Activated T-helper 17 cell treated with anti-CD3 and anti-CD28 coated beads, Interleukin-2, amount 50 U/mL, for 72 hours (primary cell): ENCODE results near the gene SCNN1B. TPM values are rescaled to one million over a fixed set of nuclear protein-coding genes. Genes with fewer than 3 reads are reported as not detected.

Source experiments
- ATAC-seq: fragments of 150-1000 bp; cut with Tn5 transposase; replicated peaks from 2 replicates; pipeline ENCODE4 v1.10.0; 2021; ENCODE audit warnings: mild to moderate bottlenecking, moderate library complexity
- H3K27ac Mint-ChIP-seq: one replicate; pipeline ENCODE4 v1.8.0; 2022; ENCODE audit warnings: mixed read lengths
- H3K27me3 Mint-ChIP-seq: one replicate; pipeline ENCODE4 v1.8.0; 2022; ENCODE audit warnings: mixed read lengths
- H3K36me3 Mint-ChIP-seq: one replicate; pipeline ENCODE4 v1.8.0; 2022; ENCODE audit warnings: low read depth, mild to moderate bottlenecking, mixed read lengths
- H3K4me1 Mint-ChIP-seq: one replicate; pipeline ENCODE4 v1.8.0; 2022; ENCODE audit warnings: mixed read lengths
- H3K4me3 Mint-ChIP-seq: one replicate; pipeline ENCODE4 v1.8.0; 2022; ENCODE audit warnings: mild to moderate bottlenecking, mixed read lengths
- H3K9me3 Mint-ChIP-seq: one replicate; pipeline ENCODE4 v1.8.0; 2022; ENCODE audit warnings: mixed read lengths
- total RNA-seq, 2 donors: library from RNA; stranded (reverse); gene quantifications; one replicate each; pipeline ENCODE4 v1.2.3, GENCODE V29; 2022

Gene SCNN1B
- total RNA-seq, 2 donors from 2014 or later = not detected

DNA sequence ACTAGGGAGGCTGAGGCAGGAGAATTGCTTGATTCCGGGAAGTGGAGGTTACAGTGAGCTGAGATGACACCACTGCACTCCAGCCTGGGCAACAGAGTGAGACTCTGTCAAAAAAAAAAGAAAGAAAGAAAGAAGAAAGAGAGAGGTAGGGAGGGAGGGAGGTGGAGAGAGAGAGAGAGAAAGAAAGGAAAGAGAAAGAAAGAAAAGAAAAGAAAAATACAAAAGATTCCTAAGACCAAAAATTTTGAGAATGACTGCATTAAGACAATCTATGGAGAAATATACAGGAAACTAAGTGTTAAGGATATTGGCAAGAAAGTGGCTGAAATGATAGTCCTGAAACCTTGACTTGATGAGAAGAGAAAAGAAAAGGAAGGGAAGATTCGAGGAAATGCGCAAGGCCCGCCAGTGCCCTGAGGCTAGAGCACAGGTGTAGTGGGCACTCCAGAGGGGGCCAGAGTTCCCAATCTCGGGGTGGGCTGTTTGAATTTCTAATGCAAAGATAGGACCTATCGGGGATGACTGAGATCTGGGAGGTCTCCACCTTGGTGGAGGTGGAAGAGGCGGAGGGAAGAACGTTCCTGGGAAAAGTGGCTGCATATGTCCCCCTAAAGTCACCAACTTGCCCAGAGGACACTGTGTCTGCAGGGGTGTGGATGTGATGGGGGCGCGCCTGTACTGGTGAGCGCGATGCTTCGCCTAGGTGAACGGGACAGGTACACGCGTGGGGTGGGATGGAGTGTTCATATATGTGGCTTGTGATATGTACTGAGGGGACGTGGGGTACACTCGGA is 654 bp upstream of the SCNN1B start:
- no peak for ATAC-seq
- Mint-ChIP-seq H3K36me3 (no peaks in the 10 kb centered on the region), H3K27me3 (peaks cover 30% of the 10 kb centered on the region), H3K4me3 (no peak overlapping the region), H3K4me1 (peaks cover 4% of the 10 kb centered on the region), H3K9me3 (no peaks in the 10 kb centered on the region), H3K27ac (no peak overlapping the region)

DNA sequence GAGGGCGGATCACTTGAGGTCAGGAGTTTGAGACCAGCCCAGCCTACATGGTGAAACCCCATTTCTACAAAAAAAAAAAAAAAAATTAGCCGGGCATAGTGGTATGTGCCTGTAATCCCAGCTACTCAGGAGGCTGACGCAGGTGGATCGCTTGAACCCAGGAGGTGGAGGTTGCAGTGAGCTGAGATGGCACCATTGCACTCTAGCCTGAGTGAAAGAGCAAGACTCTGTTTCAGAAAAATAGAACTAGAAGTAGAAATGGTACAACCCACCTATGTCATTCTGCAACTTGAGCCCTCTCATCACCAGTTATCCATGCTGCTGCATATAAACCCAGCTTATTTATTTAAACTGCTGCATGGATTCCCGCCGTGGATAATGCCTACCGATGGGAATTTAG is 1.6 kb downstream of the SCNN1B start:
- H3K4me3 Mint-ChIP-seq = no peak overlapping the region
- no peaks in the 10 kb centered on the region for H3K9me3 Mint-ChIP-seq
- H3K4me1 Mint-ChIP-seq = peaks cover 4% of the 10 kb centered on the region
- peaks cover 29% of the 10 kb centered on the region for H3K27me3 Mint-ChIP-seq
- ATAC-seq = no peak
- no peaks in the 10 kb centered on the region for H3K36me3 Mint-ChIP-seq
- H3K27ac Mint-ChIP-seq = no peak overlapping the region

DNA sequence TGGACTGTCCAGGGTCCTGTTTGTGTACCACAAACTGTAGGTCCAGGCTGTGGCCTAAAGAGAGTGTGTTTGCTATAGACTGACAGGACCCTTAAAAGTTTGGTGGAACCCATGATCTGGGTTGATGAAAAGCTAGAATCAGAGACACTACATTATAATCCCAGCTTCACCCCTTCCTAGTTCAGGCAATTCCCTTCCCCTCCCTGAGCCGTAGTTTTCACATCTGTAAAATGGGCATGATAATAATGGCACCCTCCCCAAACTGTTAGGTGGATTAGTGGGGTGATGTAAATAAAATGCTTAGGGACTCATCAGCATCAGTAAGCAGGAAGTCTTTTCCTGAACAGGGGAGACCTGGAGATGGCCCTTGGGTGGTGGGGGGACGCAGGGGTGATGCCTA is 2.5 kb downstream of the SCNN1B start:
- Mint-ChIP-seq H3K4me1 (peaks cover 4% of the 10 kb centered on the region), H3K4me3 (no peak overlapping the region)
- no peak for ATAC-seq

DNA sequence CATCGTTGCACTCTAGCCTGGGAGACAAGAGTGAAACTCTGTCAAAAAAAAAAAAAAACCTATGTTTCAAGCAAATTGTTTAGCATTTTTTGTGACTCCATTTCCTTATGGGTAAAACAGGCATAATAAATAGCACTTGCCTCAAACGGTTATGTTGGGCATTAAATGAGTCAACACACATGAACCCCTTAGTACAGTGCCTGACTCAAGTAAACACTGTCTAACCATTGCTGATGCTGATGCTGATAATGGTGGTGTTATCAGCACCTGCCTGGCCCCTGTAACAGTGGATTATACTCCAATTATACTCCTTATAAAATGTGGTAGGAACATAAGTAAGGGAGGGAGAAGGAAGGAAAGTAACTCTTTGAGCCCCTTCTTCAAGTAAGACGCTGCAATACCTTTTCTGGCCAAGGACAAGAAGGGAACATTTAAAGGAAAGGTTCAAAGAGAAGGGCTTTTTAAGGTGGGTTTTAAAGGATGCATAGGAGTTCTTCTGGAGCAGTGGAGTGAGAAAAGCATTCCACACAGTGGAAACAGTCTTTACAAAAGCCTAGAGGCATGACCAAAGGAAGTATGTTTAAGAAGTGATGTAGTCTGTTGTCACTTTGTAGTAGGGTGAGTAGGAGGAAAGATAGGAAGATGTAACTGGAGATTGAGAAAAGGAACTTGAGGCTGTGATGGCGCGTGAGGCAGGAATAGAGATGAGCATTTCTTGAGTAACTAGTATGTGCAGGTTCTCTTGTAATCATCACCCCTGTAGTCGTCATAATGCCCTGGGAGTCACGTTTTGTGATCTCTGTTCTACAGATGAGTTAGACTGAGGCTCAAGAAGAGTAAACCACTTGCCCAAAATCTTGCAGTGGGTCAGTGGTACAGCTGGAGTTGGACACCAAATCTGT is 4.3 kb downstream of the SCNN1B start:
- H3K4me3 Mint-ChIP-seq = no peak overlapping the region
- H3K36me3 Mint-ChIP-seq = no peaks in the 10 kb centered on the region

More for the DNA sequence above, 2.5 kb downstream of the SCNN1B start:
- Mint-ChIP-seq H3K27me3 (peaks cover 29% of the 10 kb centered on the region), H3K9me3 (no peaks in the 10 kb centered on the region), H3K27ac (no peak overlapping the region), H3K36me3 (no peaks in the 10 kb centered on the region)

DNA sequence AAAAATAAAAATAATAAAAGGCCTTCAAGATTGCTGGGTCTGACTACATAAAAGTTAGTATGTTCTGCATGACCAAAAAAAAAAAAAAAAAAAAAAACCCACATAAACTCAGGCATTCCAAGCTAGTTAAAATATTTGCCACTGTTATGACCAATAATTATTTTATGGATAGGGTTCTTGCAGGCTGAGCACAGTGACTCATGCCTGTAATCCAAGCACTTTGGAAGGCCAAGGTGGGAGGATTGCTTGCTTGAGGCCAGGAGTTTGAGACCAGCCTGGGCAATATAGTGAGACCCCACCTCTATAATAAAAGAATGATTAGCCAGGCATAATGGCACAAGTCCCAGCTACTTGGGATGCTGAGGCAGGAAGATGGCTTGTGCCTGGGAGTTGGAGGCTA is 8.1 kb downstream of the SCNN1B start:
- Mint-ChIP-seq H3K36me3 (no peaks in the 10 kb centered on the region), H3K4me1 (no peaks in the 10 kb centered on the region), H3K27ac (no peak overlapping the region), H3K27me3 (peaks cover 9% of the 10 kb centered on the region), H3K4me3 (no peak overlapping the region), H3K9me3 (no peaks in the 10 kb centered on the region)
- ATAC-seq = no peak

More for the DNA sequence above, 4.3 kb downstream of the SCNN1B start:
- Mint-ChIP-seq H3K27ac (no peak overlapping the region), H3K4me1 (peaks cover 4% of the 10 kb centered on the region), H3K27me3 (peaks cover 24% of the 10 kb centered on the region), H3K9me3 (no peaks in the 10 kb centered on the region)
- ATAC-seq = peak; percentile 37

DNA sequence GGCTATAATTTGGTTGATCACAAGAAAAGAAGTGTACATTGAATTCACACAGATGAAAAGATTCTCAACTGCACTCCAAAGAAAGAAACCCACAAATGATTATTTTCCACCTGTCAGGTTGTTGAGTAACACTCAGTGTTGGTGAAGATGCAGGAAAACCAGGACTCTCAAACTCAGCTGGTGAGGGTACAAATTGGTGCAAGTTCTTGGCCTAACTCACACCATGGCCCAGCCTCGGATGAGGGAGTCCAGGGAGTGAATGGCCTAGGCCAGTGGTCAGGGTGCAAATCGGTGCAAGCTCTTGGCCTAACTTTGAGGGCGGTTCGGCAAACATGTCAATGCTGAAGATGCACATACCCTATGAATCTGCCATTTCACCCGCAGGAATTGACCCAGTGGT is 8.6 kb downstream of the SCNN1B start:
- Mint-ChIP-seq H3K27me3 (peaks cover 6% of the 10 kb centered on the region), H3K4me1 (no peaks in the 10 kb centered on the region), H3K27ac (no peak overlapping the region), H3K9me3 (no peaks in the 10 kb centered on the region), H3K36me3 (no peaks in the 10 kb centered on the region), H3K4me3 (no peak overlapping the region)
- ATAC-seq = no peak

DNA sequence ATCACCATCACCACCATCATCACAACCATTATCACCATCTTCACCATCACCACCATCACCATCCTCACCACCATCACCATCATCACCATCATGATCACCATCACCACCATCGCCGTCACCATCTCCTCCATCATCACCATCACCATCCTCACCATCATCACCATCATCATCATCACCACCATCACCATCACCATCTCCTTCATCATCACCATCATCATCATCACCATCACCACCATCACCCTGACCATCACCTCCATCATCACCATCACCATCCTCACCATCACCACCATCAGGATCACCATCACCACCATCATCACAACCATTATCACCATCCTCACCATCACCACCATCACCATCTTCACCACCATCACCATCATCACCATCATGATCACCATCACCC is 14.1 kb downstream of the SCNN1B start:
- ATAC-seq = no peak
- Mint-ChIP-seq H3K27me3 (no peaks in the 10 kb centered on the region), H3K36me3 (no peaks in the 10 kb centered on the region), H3K4me1 (no peaks in the 10 kb centered on the region), H3K9me3 (no peaks in the 10 kb centered on the region), H3K27ac (no peak overlapping the region), H3K4me3 (no peak overlapping the region)

DNA sequence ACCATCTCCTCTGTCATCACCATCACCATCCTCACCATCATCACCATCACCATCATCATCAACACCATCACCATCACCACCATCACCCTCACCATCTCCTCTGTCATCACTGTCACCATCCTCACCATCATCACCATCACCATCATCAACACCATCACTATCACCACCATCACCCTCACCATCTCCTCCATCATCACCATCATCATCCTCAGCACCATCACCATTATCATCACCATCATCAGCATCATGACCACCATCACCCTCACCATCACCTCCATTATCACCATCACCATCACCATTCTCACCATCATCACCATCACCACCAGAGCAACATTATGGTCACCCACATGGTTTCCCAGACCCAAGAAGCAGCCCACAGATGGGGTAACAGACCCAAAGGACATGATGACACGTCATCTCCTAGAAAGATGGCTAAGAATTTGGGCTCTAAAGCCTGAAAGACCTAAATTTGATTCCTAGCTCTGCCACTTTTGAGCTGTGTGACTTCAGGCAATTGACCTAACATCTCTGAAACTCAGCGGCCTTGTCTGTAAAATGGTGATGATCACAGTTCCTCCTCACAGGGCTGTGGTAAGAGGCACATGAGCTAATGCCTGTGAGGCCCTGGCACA is 14.6 kb downstream of the SCNN1B start:
- no peaks in the 10 kb centered on the region for H3K9me3 Mint-ChIP-seq
- no peaks in the 10 kb centered on the region for H3K36me3 Mint-ChIP-seq
- H3K4me3 Mint-ChIP-seq = no peak overlapping the region
- H3K27ac Mint-ChIP-seq = no peak overlapping the region
- no peak for ATAC-seq
- H3K27me3 Mint-ChIP-seq = no peaks in the 10 kb centered on the region
- H3K4me1 Mint-ChIP-seq = no peaks in the 10 kb centered on the region

DNA sequence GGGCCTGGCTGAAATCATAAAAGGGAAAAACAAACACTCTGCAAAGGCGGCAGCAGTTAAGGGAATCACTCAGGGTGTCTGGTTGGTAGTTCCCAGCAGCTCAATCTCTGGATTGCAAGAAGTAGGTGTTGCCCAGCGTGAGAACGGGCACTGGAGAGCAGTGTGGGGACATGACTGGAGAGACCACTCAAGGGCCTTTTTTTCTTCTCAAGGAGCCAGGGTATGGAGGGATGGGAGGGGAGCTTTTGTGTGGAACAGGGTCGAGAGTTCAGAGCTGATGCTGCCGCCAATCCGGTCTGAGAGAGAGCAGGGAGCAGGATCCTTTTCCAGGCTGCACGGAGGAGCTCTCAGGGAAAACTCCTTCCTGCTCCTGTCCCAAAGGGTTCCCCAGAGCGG is 15.2 kb downstream of the SCNN1B start:
- H3K27me3 Mint-ChIP-seq = peaks cover 3% of the 10 kb centered on the region
- no peaks in the 10 kb centered on the region for H3K4me1 Mint-ChIP-seq
- H3K9me3 Mint-ChIP-seq = no peaks in the 10 kb centered on the region
- no peaks in the 10 kb centered on the region for H3K36me3 Mint-ChIP-seq
- no peak for ATAC-seq
- H3K27ac Mint-ChIP-seq = no peak overlapping the region
- H3K4me3 Mint-ChIP-seq = no peak overlapping the region

DNA sequence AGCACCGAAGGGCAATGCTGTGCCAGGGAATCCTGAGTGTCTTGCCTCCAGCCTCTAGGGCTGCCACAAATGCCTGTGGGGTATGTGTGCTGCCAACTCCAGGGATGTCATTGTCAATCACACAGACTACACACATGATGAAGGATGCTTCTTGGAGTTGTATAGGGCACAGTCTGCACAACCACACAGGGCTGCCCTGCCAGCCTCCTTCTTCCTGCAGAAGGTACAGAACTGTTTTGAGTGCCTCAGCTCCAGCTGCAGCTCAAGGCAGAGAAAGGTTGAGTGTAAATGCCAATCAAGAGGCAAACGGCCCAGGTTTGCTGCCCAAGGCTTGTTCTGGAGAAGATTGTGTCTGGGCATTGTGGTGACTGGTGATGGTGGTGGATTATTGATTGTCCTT is 15.6 kb downstream of the SCNN1B start:
- no peak for ATAC-seq
- H3K36me3 Mint-ChIP-seq = no peaks in the 10 kb centered on the region
- peaks cover 3% of the 10 kb centered on the region for H3K27me3 Mint-ChIP-seq

DNA sequence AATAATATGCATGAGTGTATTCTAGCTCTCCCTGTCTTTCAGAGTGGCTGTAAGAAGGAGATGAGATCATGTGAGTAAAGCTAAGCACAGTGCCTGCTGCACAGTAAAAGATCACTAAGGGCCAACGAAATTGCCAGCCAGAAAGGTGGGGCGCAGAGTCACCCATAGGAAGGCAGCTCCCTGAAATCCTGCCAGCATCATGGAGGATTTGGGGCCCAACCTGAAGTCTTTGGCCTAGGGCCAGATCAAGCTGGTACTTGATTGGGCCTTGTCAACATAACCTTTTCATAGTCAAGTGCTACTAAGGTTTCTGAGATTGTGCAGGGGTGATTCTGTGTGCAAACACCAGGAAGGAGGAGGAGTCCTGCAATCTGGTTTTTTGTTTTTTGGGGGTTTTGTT is 16.5 kb downstream of the SCNN1B start:
- Mint-ChIP-seq H3K4me3 (no peak overlapping the region), H3K9me3 (no peaks in the 10 kb centered on the region), H3K36me3 (no peaks in the 10 kb centered on the region), H3K4me1 (no peaks in the 10 kb centered on the region), H3K27ac (no peak overlapping the region), H3K27me3 (peaks cover 3% of the 10 kb centered on the region)
- ATAC-seq = no peak

More for the DNA sequence above, 15.6 kb downstream of the SCNN1B start:
- Mint-ChIP-seq H3K9me3 (no peaks in the 10 kb centered on the region), H3K4me3 (no peak overlapping the region), H3K27ac (no peak overlapping the region), H3K4me1 (no peaks in the 10 kb centered on the region)

DNA sequence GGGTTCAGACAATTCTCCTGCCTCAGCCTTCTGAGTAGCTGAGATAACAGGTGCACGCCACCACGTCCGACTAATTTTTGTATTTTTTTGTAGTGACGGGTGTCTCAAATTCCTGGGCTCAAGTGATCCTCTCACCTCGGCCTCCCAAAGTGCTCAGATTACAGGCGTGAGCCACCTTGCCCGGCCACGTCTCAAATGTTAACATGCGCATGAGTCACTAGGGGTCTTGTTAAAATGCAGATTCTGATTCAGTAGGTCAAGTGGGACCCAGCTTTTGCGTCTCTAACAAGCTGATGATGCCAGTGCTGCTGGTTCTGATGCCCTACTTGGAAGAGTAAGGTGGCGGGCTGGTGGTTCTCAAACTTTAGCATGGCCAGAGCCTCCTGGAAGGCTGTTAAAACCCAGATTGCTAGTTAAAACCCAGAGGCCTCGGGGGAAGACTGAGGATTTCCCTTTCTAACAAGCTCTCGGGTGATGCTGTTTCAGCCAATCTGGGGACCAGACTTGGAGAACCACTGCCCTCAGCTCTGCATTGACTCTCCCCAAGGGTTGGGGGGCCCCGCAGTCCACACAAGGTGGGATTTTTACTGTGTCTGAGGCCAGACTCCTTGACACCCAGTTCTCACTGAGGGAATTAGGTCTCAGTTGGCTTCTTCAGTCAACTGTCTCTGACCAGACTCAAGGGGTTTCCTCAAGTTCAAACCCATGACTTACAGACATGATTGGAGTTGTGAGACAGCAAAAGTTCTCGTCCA is 17.9 kb downstream of the SCNN1B start:
- ATAC-seq = no peak
- H3K4me1 Mint-ChIP-seq = no peaks in the 10 kb centered on the region
- peaks cover 3% of the 10 kb centered on the region for H3K27me3 Mint-ChIP-seq
- no peaks in the 10 kb centered on the region for H3K36me3 Mint-ChIP-seq
- H3K4me3 Mint-ChIP-seq = no peak overlapping the region
- H3K9me3 Mint-ChIP-seq = no peaks in the 10 kb centered on the region
- no peak overlapping the region for H3K27ac Mint-ChIP-seq

DNA sequence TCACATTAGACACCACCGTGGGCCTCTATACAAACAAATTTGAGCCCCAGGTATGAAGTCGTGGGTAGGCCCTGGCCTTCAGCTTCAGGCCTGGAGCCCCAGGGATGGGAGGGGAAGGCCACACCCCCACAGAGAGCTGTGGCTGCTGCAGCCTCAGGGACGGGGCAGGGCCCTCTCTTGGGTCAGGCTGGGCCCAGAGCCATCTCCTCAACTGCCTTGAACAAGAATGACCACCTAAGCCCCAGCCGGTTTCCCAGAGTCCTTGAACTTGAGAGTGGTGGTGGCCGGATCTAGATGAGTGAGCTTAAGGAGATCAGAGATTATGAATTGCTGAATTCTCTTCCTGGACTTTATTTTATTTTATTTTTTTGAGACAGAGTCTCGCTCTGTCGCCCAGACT is 18.6 kb downstream of the SCNN1B start:
- no peak for ATAC-seq
- H3K9me3 Mint-ChIP-seq = no peaks in the 10 kb centered on the region
- H3K27ac Mint-ChIP-seq = no peak overlapping the region

DNA sequence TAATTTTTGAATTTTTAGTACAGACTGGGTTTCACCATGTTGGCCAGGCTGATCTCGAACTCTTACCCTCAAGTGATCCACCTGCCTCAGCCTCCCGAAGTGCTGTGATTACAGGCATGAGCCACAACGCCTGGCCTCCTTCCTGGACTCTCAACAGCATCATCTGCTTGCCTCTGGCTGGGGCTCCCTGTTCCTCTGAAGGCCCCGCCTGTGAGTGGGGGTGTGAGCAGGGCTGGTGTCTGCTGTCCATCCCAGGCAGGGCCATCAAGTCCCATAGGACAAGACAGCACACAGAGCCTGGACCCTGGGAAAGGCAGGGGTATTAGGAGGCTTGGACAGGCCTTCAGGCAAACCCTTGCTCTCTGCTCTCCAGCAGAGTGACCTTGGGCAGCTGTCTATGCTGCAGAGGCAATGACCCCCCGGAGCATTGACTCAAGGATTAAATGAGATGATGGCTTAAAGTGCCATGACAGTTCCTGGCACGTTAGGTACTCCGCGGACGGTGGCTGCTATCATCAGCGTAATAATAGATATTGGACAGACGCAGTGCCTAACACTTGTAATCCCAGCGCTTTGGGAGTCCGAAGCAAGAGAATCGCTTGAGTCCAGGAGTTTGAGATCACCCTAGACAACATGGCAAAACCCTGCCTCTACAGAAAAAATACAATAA is 19.2 kb downstream of the SCNN1B start:
- H3K9me3 Mint-ChIP-seq = no peaks in the 10 kb centered on the region
- H3K4me3 Mint-ChIP-seq = no peak overlapping the region
- no peaks in the 10 kb centered on the region for H3K4me1 Mint-ChIP-seq
- peaks cover 6% of the 10 kb centered on the region for H3K27me3 Mint-ChIP-seq
- no peak for ATAC-seq
- H3K36me3 Mint-ChIP-seq = no peaks in the 10 kb centered on the region
- H3K27ac Mint-ChIP-seq = no peak overlapping the region

More for the DNA sequence above, 18.6 kb downstream of the SCNN1B start:
- H3K4me1 Mint-ChIP-seq = no peaks in the 10 kb centered on the region
- H3K4me3 Mint-ChIP-seq = no peak overlapping the region
- H3K27me3 Mint-ChIP-seq = peaks cover 6% of the 10 kb centered on the region
- H3K36me3 Mint-ChIP-seq = no peaks in the 10 kb centered on the region
